ENCODE data around the gene SNTN. TPM values are rescaled to one million over a fixed set of nuclear protein-coding genes. Genes with fewer than 3 reads are reported as not detected.

The SNTN gene
- total and polyA plus RNA-seq, 2 donors (not counting 3 experiments of a cell fraction or from before 2014, with no cell fraction given): not detected

DNA sequence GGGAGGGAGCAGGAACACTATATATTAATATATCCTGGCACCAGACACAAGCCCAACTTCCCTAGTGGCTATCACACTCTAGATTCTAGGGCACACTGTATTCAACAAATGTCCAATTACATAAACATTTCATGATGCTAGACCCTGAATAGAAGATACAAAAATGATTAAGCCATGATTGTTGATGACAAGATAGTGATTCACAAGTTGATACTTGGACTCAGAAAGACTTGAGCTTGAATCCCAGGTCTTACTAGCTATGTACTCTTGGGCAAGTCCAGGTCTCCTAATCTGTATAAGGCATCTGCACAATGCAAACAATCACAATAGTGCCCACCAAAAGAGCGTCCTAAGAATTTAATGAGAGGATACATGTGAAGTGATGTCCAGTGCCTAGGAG lies 10.0 kb upstream of the SNTN start:
- no peaks in the 10 kb centered on the region for H3K27me3 ChIP-seq (ENCODE audit: control insufficient read depth in 2 of 2, insufficient read depth in 2 of 2, low read length in 2 of 2)
- no peak overlapping the region for H3K27ac ChIP-seq (ENCODE audit: insufficient read depth, low read depth, low read length)
- H3K4me2 ChIP-seq (ENCODE audit: insufficient read depth, low read length): no peak overlapping the region
- no peaks in the 10 kb centered on the region for H3K9me3 ChIP-seq (replicated peaks; ENCODE audit: control insufficient read depth, insufficient read depth, low read length)
- H2AFZ ChIP-seq (ENCODE audit: low read depth, low read length): no peak overlapping the region
- H3K9me1 ChIP-seq (replicated peaks; ENCODE audit: control insufficient read depth, extremely low read depth, insufficient read depth, low read length): no peaks in the 10 kb centered on the region
- H4K20me1 ChIP-seq (replicated peaks; ENCODE audit: control insufficient read depth, extremely low read depth, insufficient read depth, low read length): no peaks in the 10 kb centered on the region
- POLR2A ChIA-PET: no interaction called here
- H3K9ac ChIP-seq (replicated peaks; ENCODE audit: extremely low read depth, insufficient read depth, low read length): no peak overlapping the region
- H3K79me2 ChIP-seq (ENCODE audit: control insufficient read depth, insufficient read depth, low read length): no peaks in the 10 kb centered on the region
- intact Hi-C loops (cut with micrococcal nuclease) (no loop called here), dilution Hi-C loops (cut with MboI; ENCODE audit: extremely low pct_ligation_motif_present, low sequenced_read_pairs) (no loop called here)
- H3K36me3 ChIP-seq (ENCODE audit: control insufficient read depth in 2 of 2, extremely low read depth in 1 of 2, insufficient read depth in 2 of 2, low read length in 2 of 2): no peaks in the 10 kb centered on the region
- BruUV-seq (replicated peaks): no TSS peak
- no peak for TF ChIP-seq CTCF (IDR thresholded peaks at IDR 0.05; ENCODE audit: extremely low read depth in 1 of 2, insufficient read depth in 1 of 2, low read depth in 1 of 2, low read length in 2 of 2)
- TF ChIP-seq GATA2 (IDR thresholded peaks at IDR 0.05; ENCODE audit: insufficient read depth, insufficient read length, low read depth, low read length): no peak
- no peak for TF ChIP-seq EZH2 (IDR thresholded peaks at IDR 0.05; ENCODE audit: borderline replicate concordance, low read depth, low read length, severe bottlenecking)
- TF ChIP-seq FOS (IDR thresholded peaks at IDR 0.05; ENCODE audit: borderline replicate concordance, insufficient read depth, low read length): no peak
- no peak for TF ChIP-seq MAX (IDR thresholded peaks at IDR 0.05; ENCODE audit: insufficient read depth, insufficient read length)
- no peak for TF ChIP-seq JUN (IDR thresholded peaks at IDR 0.05; ENCODE audit: borderline replicate concordance, insufficient read depth, insufficient read length, low read depth)
- TF ChIP-seq MYC (IDR thresholded peaks at IDR 0.05; ENCODE audit: low read depth, low read length): no peak
- TF ChIP-seq POLR2A (IDR thresholded peaks at IDR 0.05; ENCODE audit: low read depth, low read length): no peak
- TF ChIP-seq POLR2AphosphoS5 (IDR thresholded peaks at IDR 0.05; ENCODE audit: insufficient read depth, low read depth, low read length): no peak
- no peaks in the 10 kb centered on the region for H3K4me1 ChIP-seq (ENCODE audit: control insufficient read depth, extremely low read depth, insufficient read depth, low read length)
- no peak overlapping the region for H3K4me3 ChIP-seq (replicated peaks in 1 of 3; ENCODE audit: insufficient read depth in 1 of 3, low read depth in 1 of 3, low read length in 3 of 3)
- FAIRE-seq (no peak), DNase-seq (ENCODE audit: low read depth, low spot score) (no peak)
- CTCF ChIA-PET: no interaction called here
